GM19455 (cell line): Measurements from ENCODE around the gene FYN.

Experiments
- ATAC-seq: cut with Tn5 transposase; IDR thresholded peaks from one replicate; pipeline ENCODE4 v1.9.1; 2021; ENCODE audit not compliant: unreplicated experiment

Gene FYN

GRCh38 chr6:111884068-111884467 lies 10.8 kb upstream of the FYN start:
- ATAC-seq, result no peak

GRCh38 chr6:111880181-111880888 lies 7.1 kb upstream of the FYN start:
- ATAC-seq, result no peak

GRCh38 chr6:111875741-111876140 lies 2.5 kb upstream of the FYN start:
- ATAC-seq, result no peak

GRCh38 chr6:111874025-111874415 lies 768 bp upstream of the FYN start:
- no peak for ATAC-seq

DNA sequence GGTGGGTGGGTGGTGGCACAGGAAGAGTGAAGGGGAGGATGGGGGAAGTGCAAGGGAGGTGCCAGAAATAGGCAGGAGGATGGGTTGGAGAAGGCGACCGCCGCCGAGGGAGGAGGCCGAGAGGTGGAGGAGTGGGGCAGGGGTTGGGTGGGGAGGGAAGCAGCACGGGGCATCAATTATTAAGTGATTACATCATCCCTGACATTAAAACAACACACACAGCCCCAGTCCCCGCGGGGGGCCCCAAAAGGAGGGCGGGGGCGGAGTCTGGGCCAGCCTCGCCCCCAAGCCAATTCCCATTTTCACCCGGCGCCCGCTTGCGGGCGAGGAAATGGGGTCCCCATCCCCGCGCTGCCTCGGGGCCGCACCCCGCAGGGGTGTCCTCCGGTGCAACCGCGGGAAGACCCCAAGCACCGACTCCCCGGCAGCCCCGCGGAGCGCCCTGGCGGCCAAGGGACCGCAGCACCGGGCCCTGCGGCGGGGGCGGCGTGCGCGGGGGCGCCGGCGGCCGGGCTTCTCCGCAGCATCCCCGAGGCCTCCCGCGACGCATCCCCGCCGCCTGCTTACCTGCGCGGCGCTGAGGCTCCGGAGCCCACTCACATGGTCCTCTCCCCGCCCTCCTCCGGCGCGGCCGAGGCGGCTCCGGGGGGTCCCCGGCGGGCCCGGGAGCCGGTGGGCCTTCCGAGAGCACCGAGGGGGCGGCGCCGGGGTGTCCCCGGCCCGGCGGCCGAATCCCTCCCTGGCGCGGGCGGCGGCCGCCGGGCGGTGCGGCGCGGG lies 663 bp downstream of the FYN start:
- peak; percentile 27 for ATAC-seq

- ATAC-seq, result no peak
Measured at GRCh38 chr6:111871725-111872400, 1.4 kb downstream of the FYN start.

- ATAC-seq, result no peak
Measured at GRCh38 chr6:111871207-111871606, 2.0 kb downstream of the FYN start.

DNA sequence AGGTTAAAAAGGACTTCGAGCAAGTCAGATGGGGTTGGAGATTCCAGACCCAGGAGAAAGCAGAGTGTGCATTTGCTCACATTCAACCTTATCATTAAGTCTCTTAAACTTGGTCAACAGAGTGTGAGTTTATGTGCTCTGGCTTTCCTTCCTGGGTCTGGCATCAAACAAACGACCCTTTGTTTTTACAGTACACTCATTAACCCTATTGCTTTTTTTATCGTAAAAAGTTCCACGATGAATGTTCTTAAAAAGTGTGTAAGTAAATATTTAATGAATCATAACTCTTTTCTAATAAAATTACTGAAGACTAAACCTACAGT lies 2.5 kb downstream of the FYN start:
- ATAC-seq, result no peak

- no peak for ATAC-seq
Measured at GRCh38 chr6:111870051-111870741, 3.1 kb downstream of the FYN start.

DNA sequence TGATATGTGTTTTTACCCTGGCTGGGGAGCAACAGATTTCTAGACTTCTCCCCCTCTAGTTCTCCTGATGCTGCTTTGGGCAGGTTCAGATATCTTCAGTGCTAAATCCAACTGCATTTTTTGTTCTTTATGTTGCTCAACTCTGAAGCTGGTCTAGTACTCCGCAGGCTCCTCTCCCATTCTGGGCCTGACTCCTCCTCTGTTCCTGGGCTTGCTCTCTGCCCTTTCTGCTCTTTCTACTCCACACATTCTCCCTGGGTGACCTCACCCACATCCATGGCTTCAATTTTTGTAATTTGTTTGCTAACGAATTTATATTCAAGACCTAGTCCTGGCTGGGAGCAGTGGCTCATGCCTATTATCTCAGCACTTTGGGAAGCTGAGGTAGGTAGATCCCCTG lies 6.4 kb downstream of the FYN start:
- ATAC-seq, result no peak

DNA sequence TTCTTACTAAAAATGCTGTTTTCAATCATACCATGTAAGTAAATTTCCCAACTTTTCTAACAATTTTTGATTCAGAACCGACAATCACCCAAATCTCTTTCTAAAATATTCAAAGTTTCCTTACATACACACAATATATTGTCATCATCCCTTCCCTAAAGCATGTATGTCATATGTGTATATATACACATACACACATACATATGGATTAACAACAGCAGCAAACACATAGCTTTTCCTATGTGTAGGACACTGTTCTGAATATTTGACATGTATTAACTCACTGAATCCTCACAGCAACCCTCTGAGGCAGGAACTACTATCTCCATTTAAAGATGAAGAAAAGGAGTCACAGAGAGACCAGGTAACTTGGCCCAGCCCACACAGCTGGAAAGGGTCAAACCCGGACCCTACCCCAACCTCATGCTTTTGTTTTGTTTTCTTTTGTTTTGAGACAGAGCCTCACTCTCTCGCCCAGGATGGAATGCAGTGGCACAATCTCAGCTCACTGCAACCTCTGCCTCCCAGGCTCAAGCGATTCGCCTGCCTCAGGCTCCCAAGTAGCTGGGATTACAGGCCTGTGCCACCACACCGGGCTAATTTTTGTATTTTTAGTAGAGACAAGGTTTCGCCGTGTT lies 7.2 kb downstream of the FYN start:
- ATAC-seq, result no peak

- no peak for ATAC-seq
Measured at GRCh38 chr6:111865049-111865585, 8.1 kb downstream of the FYN start.

DNA sequence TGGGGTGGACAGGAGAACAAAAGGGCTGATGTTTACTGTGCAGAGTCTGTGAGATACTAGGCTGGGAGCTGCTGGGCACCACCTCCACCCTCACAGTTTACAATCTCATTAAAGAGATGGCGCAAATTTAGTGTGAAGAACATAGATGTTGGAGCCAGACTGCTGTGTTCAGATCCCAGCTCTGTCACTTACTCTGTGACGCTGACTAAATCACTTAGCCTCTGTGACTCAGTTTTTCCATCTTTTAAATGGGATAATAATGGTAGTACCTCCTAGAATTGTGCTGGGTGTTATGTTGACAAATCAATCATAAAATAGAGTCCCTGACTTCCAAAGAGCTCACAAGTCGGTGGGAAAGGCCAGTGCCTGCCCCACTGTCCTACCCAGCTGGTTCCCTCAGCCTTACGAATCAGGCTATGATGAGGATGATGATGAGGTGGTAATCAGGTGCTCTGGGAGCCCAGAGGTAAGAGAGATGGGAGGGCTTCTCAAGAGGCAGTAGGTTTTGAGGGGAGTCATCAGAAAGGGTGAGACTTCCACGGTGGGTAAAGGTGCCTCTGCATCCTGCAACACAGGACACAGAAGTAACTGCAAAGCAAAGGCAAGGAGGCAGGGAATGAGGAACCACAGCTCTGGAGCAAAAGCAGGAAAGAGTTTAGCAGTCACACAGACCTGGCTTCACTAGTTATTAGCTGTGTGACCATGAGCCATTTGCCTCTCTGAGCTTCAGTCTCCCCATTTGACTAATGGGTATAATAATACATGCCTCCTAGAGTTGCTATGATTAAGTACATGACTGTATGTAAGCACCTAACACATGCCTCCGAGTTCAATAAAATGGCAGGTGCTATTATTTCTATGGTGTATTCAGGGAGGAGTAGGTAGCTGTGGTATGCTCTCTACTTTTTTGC lies 8.9 kb downstream of the FYN start:
- no peak for ATAC-seq

DNA sequence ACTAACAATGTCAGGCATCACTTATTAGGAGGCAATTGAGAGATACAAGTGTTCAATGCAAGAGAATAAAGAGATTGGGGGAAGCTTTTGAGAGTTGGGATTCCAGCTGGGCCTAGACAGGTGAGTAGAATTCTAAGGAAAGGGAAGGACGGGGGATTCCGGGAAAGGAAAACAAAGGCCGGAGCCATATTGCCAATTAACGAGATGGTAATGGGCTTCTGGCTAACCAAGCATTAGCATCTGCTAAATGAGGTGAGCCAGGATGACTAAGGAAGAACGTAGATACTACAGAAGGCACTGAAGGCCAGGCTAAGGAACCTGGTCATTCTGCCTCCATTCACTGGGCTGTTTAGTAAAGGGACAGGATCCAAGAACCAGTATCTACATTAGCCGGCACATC lies 10.5 kb downstream of the FYN start:
- no peak for ATAC-seq

DNA sequence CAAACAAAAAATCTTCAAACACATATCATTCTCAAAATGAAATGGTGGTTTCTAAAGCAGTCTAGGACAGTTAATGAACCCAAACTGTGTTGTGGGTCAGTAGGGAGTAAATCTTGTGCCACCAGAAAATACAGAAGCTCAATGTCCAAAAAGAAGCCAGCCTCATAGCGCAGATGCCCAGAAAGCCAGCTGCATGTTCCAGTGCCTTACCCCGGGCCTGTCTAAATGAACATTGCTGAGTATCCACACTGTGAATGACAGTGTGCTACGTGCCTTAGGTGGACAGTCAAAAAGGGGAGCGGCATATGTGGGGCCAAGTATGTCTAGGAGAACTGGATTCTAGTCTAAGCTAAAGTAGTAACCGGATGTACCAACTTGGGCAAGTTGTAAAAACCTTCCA lies 10.9 kb downstream of the FYN start:
- ATAC-seq, result no peak

- no peak for ATAC-seq
Measured at GRCh38 chr6:111861431-111861885, 11.8 kb downstream of the FYN start.

- no peak for ATAC-seq
Measured at GRCh38 chr6:111858347-111858746, 14.9 kb downstream of the FYN start.

DNA sequence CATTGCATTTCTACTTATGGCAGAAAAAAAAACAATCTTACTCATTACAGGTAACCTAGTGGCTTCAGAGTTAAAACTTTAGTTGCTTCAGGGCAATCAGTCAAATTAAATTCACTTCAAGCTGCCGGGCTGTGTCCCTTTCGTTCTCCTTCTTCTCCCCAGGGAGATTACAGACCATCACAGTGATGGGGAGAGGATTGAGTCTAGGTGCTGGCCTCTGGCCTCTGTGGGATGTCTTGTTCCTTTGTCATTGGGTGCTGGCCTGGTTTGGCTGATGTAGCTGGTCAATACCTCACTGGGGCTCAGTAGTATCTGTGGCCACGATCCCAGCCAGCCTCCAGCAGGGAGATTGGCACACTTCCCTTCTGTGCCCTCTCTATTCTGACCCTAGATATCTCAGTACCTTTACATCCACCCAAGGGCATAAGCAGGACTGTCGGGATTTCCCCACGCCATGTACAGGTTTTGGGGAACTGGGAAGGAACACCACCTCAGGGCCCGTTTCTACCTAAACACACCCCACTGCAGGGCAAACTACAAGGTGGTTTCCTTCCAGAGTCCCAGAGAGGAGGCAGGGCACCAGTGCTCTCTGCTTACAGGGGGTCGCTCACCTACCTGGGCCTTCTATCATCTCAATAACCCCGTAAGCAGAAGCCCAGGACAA lies 15.4 kb downstream of the FYN start:
- ATAC-seq, result no peak

DNA sequence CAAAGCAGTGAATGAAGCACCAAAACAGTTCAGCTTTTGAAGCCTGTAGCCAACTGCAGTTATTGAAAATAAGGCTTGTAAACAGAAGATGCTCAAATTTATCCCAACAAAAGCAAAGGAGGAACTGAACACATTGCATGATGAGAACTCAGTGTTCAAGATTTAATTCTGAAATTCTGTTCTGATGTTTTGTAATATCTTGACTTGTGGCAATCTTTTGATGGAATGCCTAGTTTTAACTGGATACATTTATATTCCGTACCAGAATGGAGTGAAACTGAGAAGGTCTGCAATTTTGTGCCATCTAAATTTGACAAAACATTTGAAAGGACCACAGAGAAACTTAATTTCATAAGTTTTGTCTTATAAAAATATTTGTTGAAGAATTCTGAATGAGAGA lies 17.5 kb downstream of the FYN start:
- ATAC-seq, result no peak
